A673 (cell line): ENCODE measurements around the gene AFAP1.

Experiments
- EZH2 ChIP-seq: fragments of 200-600 bp; sonication (generic); IDR thresholded peaks from 2 replicates; pipeline ENCODE4 v1.6.1; 2017; ENCODE audit warnings: borderline replicate concordance, low read depth, mild to moderate bottlenecking, mixed read lengths, antibody characterized with exemption, low read length; ENCODE audit not compliant: poor library complexity, severe bottlenecking
- TF ChIP-seq, protein P1 (sequence below): fragments of 300-800, 200-600 bp; sonication (generic); conservative IDR thresholded peaks from 2 replicates; pipeline ENCODE4 v1.5.1; 2017; ENCODE audit warnings: low read depth, mild to moderate bottlenecking, antibody characterized with exemption, low read length, moderate library complexity, mixed read lengths

DNA sequence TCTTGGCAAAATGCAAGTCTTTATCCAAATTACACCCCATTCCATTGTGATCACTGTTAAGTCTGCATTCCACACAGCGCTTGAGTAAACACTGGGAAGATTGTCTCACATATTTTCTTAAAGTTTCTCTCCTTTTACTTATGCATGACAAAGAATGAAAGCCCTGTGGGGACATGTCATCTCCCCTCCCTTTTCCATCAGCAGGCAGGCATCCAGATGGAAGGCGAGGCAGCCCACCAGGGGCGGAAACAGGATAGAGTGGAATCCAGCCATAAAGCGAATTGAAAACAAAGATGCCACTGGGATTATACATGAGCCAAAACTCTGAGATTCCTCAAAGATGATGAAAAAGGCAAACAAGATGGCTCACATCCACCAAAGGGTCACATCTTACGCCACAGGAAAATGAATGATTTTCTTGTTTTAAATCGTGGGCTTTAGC lies 78.2 kb downstream of the AFAP1 start:
- TF ChIP-seq, protein P1, sequence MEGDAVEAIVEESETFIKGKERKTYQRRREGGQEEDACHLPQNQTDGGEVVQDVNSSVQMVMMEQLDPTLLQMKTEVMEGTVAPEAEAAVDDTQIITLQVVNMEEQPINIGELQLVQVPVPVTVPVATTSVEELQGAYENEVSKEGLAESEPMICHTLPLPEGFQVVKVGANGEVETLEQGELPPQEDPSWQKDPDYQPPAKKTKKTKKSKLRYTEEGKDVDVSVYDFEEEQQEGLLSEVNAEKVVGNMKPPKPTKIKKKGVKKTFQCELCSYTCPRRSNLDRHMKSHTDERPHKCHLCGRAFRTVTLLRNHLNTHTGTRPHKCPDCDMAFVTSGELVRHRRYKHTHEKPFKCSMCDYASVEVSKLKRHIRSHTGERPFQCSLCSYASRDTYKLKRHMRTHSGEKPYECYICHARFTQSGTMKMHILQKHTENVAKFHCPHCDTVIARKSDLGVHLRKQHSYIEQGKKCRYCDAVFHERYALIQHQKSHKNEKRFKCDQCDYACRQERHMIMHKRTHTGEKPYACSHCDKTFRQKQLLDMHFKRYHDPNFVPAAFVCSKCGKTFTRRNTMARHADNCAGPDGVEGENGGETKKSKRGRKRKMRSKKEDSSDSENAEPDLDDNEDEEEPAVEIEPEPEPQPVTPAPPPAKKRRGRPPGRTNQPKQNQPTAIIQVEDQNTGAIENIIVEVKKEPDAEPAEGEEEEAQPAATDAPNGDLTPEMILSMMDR = no peak
- no peak for TF ChIP-seq EZH2
